Urothelium cell line (cell line): Measurements from ENCODE around the gene ZNF569.
"Not testable (repeated sequence)": the region's sequence is repeated elsewhere in the genome, so short reads cannot be mapped to it uniquely, and the experiment has no call there.

Experiments
- DNase-seq: peaks from one replicate; pipeline ENCODE4 v3.0.0; 2011; ENCODE audit warnings: low spot score, mixed read lengths
- FAIRE-seq: peaks from 2 replicates; lab custom pipeline; 2011; peaks lifted over from hg19 to GRCh38; lab: Jason Lieb, UNC

ZNF569 gene

GRCh38 chr19:37403403-37403802 is 63.8 kb downstream of the ZNF569 start:
- no peak for DNase-seq
- FAIRE-seq: no peak

GRCh38 chr19:37401078-37401477 is 66.2 kb downstream of the ZNF569 start:
- DNase-seq (no peak), FAIRE-seq (no peak)

- not testable (repeated sequence) for FAIRE-seq, DNase-seq
These were observed 75.8 kb downstream of the ZNF569 start for GRCh38 chr19:37391399-37391798.

GRCh38 chr19:37389234-37389633 is 78.0 kb downstream of the ZNF569 start:
- FAIRE-seq (no peak), DNase-seq (no peak)

- DNase-seq (peak; percentile 96), FAIRE-seq (peak; percentile 96)
These were observed 96.2 kb downstream of the ZNF569 start, which contains the start of gene ZNF527 for GRCh38 chr19:37370880-37371661. Gene ZNF527 (plus strand): TSS chr19:37371099. CDS start chr19:37374199, 3,100 bp downstream.

- not testable (repeated sequence) for FAIRE-seq, DNase-seq
These were observed 96.8 kb downstream of the ZNF569 start for GRCh38 chr19:37370386-37370879.

GRCh38 chr19:37362733-37363132 is 104.5 kb downstream of the ZNF569 start:
- FAIRE-seq: no peak
- no peak for DNase-seq

GRCh38 chr19:37361994-37362393 is 105.2 kb downstream of the ZNF569 start:
- DNase-seq (no peak), FAIRE-seq (no peak)
